Spleen (tissue), 7 donors: ENCODE results near the gene AGAP2.

ENCODE experiments used
- CTCF ChIP-seq, 11 experiments: fragments of 200-600 bp in 7 of 11; fragments of 450-650 bp in 4 of 11; sonication (generic) in 4 of 11; IDR thresholded peaks in 8 of 11; conservative IDR thresholded peaks in 3 of 11; 1 replicate in 7 of 11; 2 replicates in 4 of 11; pipeline versions ENCODE4 v1.4.0 to v1.8.0; 2016 to 2021; ENCODE audit warnings: antibody characterized with exemption in 11 of 11, inconsistent platforms in 4 of 11, mild to moderate bottlenecking in 1 of 11
- POLR2A ChIP-seq, 3 donors: fragments of 450-650 bp; IDR thresholded peaks; one replicate each; pipeline ENCODE4 v1.5.1; 2017; ENCODE audit warnings: antibody characterized with exemption in 3 of 3, mild to moderate bottlenecking in 1 of 3
- POLR2AphosphoS5 ChIP-seq, 3 donors: sonication (generic); formaldehyde crosslinking; IDR thresholded peaks; one replicate each; pipeline ENCODE4 v1.5.1; 2017; ENCODE audit warnings: antibody characterized with exemption in 3 of 3
- donor health status: DM: no; HTN: no; CAD: no; lungs with moderate emphysema.
- donor health status: DM: no; HTN: no; CAD: no.
- donor health status: DM: no; HTN: no; CAD: no.

GRCh38 chr12:57692500-57692899 is 46.0 kb downstream of the AGAP2 start:
- TF ChIP-seq POLR2AphosphoS5 (IDR thresholded peaks at IDR 0.05) (no peak), CTCF (IDR thresholded peaks at IDR 0.05 in 8 of 11, conservative IDR thresholded peaks at IDR 0.05 in 3 of 11) (no peak), POLR2A (IDR thresholded peaks at IDR 0.05) (no peak)
